Ecto neural progenitor cell (in vitro differentiated cells): ENCODE measurements around the gene PIM2.

Source experiments
- DNase-seq: peaks from one replicate; pipeline ENCODE4 v3.0.0-alpha.2; 2018; ENCODE audit warnings: low spot score

PIM2 gene

DNA sequence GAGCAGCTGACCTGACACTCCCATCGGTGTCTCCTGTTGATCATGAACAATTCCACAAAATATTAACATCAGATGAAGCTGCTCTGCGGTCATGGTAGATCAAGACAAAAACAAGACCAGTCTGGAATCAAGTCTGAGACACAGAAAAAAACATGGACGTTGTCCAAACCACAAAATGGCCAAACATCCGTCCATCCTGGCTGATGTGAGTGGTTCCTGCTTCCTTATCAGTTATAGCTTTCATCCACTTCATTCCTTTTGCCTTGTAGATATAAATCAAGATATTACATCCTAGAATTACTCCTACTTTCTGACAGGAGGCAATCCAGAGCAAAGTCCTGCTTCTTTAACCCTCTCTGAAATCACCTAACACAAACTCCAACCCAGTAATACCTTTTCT, 54.6 kb downstream of the PIM2 start:
- DNase-seq = no peak
